Measurements from ENCODE around the gene PPP1R11. TPM values are rescaled to one million over a fixed set of nuclear protein-coding genes. Genes with fewer than 3 reads are reported as not detected.

Gene PPP1R11
- total and polyA plus RNA-seq, 7 donors = 36.8 to 144 (median 45.7) TPM

DNA sequence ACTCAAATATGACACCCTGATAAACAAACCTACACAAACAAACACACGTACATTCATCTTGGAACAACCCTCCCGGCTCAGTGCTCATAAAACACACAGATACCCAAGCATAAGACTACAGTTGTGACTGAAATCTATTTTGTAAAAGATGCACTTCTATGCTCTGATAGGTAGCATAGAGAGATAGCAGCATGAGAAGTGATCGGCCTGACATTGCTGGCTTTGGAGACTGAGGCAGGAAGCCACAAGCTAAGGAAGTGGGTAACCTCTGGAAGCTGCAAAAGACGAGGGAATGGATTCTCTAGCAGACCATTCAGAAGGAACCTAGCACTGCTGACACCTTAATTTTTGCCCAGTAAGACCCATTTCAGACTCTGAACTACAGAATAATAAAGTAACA lies 10.2 kb downstream of the PPP1R11 start:
- Histone ChIP-seq H3K4me1 (peaks cover 0 to 20% (median 20%) of the 10 kb centered on the region in 4 donors), H3K27ac (no peak overlapping the region), H3K27me3 (peaks cover 21 to 66% (median 52%) of the 10 kb centered on the region in 3 donors), H3K9me3 (no peaks in the 10 kb centered on the region), H3K36me3 (no peaks in the 10 kb centered on the region), H3K4me3 (no peak overlapping the region)
- intact Hi-C loops (cut with DNase I) = no loop called here
- DNase-seq = no peak
- WGBS, 2 donors = 46 to 54% methylated on average over 4 of the region's 4 CpGs
- TF ChIP-seq, protein P1, sequence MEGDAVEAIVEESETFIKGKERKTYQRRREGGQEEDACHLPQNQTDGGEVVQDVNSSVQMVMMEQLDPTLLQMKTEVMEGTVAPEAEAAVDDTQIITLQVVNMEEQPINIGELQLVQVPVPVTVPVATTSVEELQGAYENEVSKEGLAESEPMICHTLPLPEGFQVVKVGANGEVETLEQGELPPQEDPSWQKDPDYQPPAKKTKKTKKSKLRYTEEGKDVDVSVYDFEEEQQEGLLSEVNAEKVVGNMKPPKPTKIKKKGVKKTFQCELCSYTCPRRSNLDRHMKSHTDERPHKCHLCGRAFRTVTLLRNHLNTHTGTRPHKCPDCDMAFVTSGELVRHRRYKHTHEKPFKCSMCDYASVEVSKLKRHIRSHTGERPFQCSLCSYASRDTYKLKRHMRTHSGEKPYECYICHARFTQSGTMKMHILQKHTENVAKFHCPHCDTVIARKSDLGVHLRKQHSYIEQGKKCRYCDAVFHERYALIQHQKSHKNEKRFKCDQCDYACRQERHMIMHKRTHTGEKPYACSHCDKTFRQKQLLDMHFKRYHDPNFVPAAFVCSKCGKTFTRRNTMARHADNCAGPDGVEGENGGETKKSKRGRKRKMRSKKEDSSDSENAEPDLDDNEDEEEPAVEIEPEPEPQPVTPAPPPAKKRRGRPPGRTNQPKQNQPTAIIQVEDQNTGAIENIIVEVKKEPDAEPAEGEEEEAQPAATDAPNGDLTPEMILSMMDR (IDR thresholded peaks at IDR 0.05) = no peak

DNA sequence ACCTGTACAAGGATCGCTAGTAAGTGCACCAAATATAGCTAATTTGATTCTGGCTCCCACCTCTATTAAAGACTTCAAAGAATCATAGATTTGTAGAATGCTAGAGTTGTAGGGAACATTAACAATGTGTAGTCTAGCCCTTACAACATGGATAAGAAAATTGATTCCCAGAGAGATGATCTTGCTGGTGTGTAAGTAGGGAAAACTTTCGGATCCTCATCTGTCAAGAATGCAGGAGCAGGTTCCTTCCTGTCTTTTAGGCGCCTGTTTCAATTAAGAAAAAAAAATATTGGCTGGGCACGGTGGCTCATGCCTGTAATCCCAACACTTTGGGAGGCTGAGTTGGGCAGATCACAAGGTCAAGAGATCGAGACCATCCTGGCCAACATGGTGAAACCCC lies 20.9 kb downstream of the PPP1R11 start:
- 71 to 79% methylated on average over 5 of the region's 5 CpGs for WGBS, 2 donors
- no peaks in the 10 kb centered on the region for H3K9me3 ChIP-seq
- H3K27me3 ChIP-seq = peaks cover 0 to 58% (median 36%) of the 10 kb centered on the region in 3 donors
- intact Hi-C loops (cut with DNase I) = no loop called here
- DNase-seq = no peak
- TF ChIP-seq POLR2A (IDR thresholded peaks at IDR 0.05) (no peak), EP300 (IDR thresholded peaks at IDR 0.05) (no peak), POLR2AphosphoS5 (IDR thresholded peaks at IDR 0.05) (no peak)
- TF ChIP-seq, protein P1 (IDR thresholded peaks at IDR 0.05) = no peak
- no peak overlapping the region for H3K4me3 ChIP-seq
- no peaks in the 10 kb centered on the region for H3K4me1 ChIP-seq
- H3K36me3 ChIP-seq = no peaks in the 10 kb centered on the region
- H3K27ac ChIP-seq = no peak overlapping the region

DNA sequence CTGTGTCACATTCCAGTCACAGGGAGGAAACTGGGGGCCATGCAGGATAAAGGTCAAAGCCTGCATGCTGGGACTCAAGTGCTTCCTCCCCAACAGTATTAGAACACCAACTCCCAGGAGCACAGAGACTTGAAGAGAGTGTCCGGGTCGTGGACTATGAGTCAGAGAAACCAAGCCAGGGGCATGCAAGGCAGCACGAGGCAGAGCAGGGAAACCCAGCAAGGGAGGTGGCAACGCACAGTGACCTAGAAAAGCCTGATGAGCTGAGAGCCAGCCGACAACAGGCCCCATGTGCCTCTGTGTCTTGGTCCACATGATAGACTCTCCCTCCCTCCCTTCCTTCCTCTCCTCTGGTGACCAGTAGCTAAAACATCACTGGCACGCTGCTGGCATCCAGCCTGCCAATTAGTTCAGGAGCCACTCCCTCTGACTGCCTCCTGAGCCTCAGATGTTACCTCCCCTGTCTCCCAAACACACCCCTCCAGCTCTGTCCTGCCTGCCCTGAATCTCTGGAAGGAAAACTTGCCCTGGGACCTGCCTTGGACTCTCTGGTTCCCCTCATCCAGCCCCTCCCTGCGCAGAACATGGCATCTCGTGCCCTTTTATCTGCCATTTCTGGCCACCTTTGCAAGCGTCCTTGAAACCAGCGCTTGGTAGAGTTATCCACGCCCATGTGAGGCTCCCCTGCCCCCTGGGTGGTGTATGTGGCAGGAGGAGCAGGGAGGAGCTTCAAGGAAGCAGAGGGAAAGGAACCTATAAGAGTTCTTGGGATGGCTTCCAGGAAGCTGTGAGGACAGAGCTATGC lies 24.8 kb downstream of the PPP1R11 start:
- Histone ChIP-seq H3K27ac (no peak overlapping the region), H3K27me3 (peaks cover 5 to 92% (median 43%) of the 10 kb centered on the region in 3 donors)

DNA sequence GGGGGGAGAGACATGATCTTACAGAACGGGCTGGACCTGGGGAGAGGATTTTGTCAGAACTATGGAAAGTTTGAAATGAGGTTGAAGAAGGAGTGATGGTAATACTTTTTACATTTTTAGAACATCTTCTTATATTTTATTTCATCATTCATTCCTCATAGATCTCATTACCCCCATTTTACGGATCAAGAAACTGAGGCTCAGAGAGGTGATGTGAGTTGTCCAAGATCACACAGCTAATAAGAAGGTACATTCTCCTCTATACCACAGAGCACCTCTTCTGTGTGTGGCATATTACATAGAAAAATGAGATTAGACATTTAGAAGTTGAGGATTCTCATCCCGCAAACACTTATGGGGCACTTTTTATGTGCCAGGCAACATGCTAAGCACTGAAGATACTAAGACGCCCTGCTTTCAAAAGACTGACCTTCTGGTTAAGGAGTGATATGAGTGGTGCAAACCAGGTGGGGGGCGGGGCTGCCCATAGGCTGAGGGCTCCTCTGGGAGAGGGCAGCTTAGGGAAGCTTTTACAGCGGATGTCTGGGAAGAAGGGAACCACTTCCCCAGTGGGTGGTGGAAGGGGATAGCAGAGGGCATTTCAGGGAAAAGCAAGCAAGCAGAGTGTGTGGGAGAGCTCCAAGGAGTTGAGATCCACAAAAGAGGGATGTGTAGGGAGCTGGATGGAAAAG lies 26.0 kb downstream of the PPP1R11 start:
- no peak overlapping the region for H3K27ac ChIP-seq
- no peaks in the 10 kb centered on the region for H3K9me3 ChIP-seq
- no peak for DNase-seq
- H3K36me3 ChIP-seq = no peaks in the 10 kb centered on the region
- intact Hi-C loops (cut with DNase I) = no loop called here
- peaks cover 5 to 93% (median 41%) of the 10 kb centered on the region in 3 donors for H3K27me3 ChIP-seq
- WGBS, 2 donors = 79 to 80% methylated on average over 6 of the region's 6 CpGs
- no peaks in the 10 kb centered on the region for H3K4me1 ChIP-seq
- no peak overlapping the region for H3K4me3 ChIP-seq
- TF ChIP-seq EP300 (IDR thresholded peaks at IDR 0.05) = no peak
- TF ChIP-seq POLR2AphosphoS5 (IDR thresholded peaks at IDR 0.05) = no peak
- no peak for TF ChIP-seq POLR2A (IDR thresholded peaks at IDR 0.05)
- TF ChIP-seq, protein P1 (IDR thresholded peaks at IDR 0.05) = no peak

More for the DNA sequence above, 24.8 kb downstream of the PPP1R11 start:
- 10 to 51% methylated on average over 11 of the region's 11 CpGs for WGBS, 2 donors
- TF ChIP-seq, protein P1 (IDR thresholded peaks at IDR 0.05) = no peak
- TF ChIP-seq POLR2A (IDR thresholded peaks at IDR 0.05) (no peak), POLR2AphosphoS5 (IDR thresholded peaks at IDR 0.05) (no peak), EP300 (IDR thresholded peaks at IDR 0.05) (no peak)
- Histone ChIP-seq H3K4me3 (no peak overlapping the region), H3K36me3 (no peaks in the 10 kb centered on the region), H3K4me1 (no peaks in the 10 kb centered on the region), H3K9me3 (no peaks in the 10 kb centered on the region)
- DNase-seq = no peak
- intact Hi-C loops (cut with DNase I) = no loop called here
